HL-60 (cell line): ENCODE results near the gene DNLZ.

Source experiments
- CTCF ChIP-seq: IDR thresholded peaks from one replicate; pipeline ENCODE4 v1.5.1; 2011; ENCODE audit warnings: low read length, control low read depth, inconsistent platforms; ENCODE audit not compliant: insufficient read depth
- POLR2AphosphoS5 ChIP-seq: IDR thresholded peaks from 2 replicates; pipeline ENCODE4 v1.6.1; 2012; ENCODE audit warnings: low read depth

GRCh38 chr9:136401173-136401922 lies 37.8 kb upstream of the DNLZ start:
- TF ChIP-seq CTCF: no peak
- peak; percentile 35; the same call in 1 of the 2 replicates for TF ChIP-seq POLR2AphosphoS5
